Smooth muscle cell (in vitro differentiated cells): ENCODE results near the gene BCL11A. TPM values are rescaled to one million over a fixed set of nuclear protein-coding genes. Genes with fewer than 3 reads are reported as not detected.
A peak's percentile ranks its signal among the peaks of the same experiment; 100 is the strongest.

Experiments used
- DNase-seq: peaks from one replicate; lab custom pipeline; 2025; ENCODE audit not compliant: unreplicated experiment; lab: John Stamatoyannopoulos, UW
- H2AFZ ChIP-seq: fragments of 200-600 bp; sonication (generic); 2 replicates; pipeline ENCODE4 v1.6.0; 2016; ENCODE audit warnings: antibody characterized with exemption, low read depth, mild to moderate bottlenecking
- H3F3A ChIP-seq: fragments of 200-600 bp; sonication (generic); 2 replicates; pipeline ENCODE4 v1.6.0; 2017; ENCODE audit warnings: antibody characterized with exemption, low read depth
- H3K27ac ChIP-seq: fragments of 200-600 bp; sonication (generic); 2 replicates; pipeline ENCODE4 v1.5.1; 2016; ENCODE audit warnings: low read depth, mild to moderate bottlenecking
- H3K27me3 ChIP-seq: fragments of 200-600 bp; sonication (generic); 2 replicates; pipeline ENCODE4 v1.6.1; 2016; ENCODE audit warnings: low read depth, mild to moderate bottlenecking
- H3K36me3 ChIP-seq: fragments of 200-600 bp; sonication (generic); 2 replicates; pipeline ENCODE4 v1.5.1; 2016; ENCODE audit warnings: low read depth
- H3K4me1 ChIP-seq: fragments of 200-600 bp; sonication (generic); 2 replicates; pipeline ENCODE4 v1.5.1; 2016; ENCODE audit warnings: low read depth
- H3K4me2 ChIP-seq: fragments of 200-600 bp; sonication (generic); 2 replicates; pipeline ENCODE4 v1.6.0; 2016; ENCODE audit warnings: mild to moderate bottlenecking
- H3K4me3 ChIP-seq: fragments of 200-600 bp; sonication (generic); 2 replicates; pipeline ENCODE4 v1.5.1; 2016; ENCODE audit warnings: mild to moderate bottlenecking
- H3K79me2 ChIP-seq: fragments of 200-600 bp; sonication (generic); 2 replicates; pipeline ENCODE4 v1.6.0; 2016; ENCODE audit warnings: low read depth, mild to moderate bottlenecking
- H3K9ac ChIP-seq: fragments of 200-600 bp; sonication (generic); 2 replicates; pipeline ENCODE4 v1.6.0; 2016; ENCODE audit warnings: low read depth
- H3K9me3 ChIP-seq: fragments of 200-600 bp; sonication (generic); replicated peaks from 2 replicates; pipeline ENCODE4 v1.5.1; 2016; ENCODE audit warnings: low read depth
- H4K20me1 ChIP-seq: fragments of 200-600 bp; sonication (generic); 2 replicates; pipeline ENCODE4 v1.6.0; 2016; ENCODE audit warnings: low read depth
- CTCF ChIP-seq: fragments of 200-600 bp; sonication (generic); IDR thresholded peaks from 2 replicates; pipeline ENCODE4 v1.5.1; 2017; ENCODE audit warnings: borderline replicate concordance, mild to moderate bottlenecking, antibody characterized with exemption; ENCODE audit not compliant: insufficient read depth, poor library complexity, severe bottlenecking
- WGBS: methylation state at CpG from one replicate; pipeline ENCODE4 v1.1.7; 2016; ENCODE audit warnings: low lambda C conversion rate; 5-methylcytosine and 5-hydroxymethylcytosine counted together
- polyA plus RNA-seq: library from polyadenylated mRNA; unstranded; fragments of >200 nt; fragmentation: Nextera tagmentation; extraction: Ambion mirVana; gene quantifications from 2 replicates; pipeline ENCODE4 v1.2.1, GENCODE V29; 2016
- total RNA-seq: library from RNA; depleted of rRNA; stranded (reverse); fragments of >200 nt; gene quantifications from 2 replicates; pipeline ENCODE4 v1.2.3, GENCODE V29; 2014

Gene BCL11A
- total and polyA plus RNA-seq, 2 experiments from 2014 or later, result 15.8 to 20.0 TPM

DNA sequence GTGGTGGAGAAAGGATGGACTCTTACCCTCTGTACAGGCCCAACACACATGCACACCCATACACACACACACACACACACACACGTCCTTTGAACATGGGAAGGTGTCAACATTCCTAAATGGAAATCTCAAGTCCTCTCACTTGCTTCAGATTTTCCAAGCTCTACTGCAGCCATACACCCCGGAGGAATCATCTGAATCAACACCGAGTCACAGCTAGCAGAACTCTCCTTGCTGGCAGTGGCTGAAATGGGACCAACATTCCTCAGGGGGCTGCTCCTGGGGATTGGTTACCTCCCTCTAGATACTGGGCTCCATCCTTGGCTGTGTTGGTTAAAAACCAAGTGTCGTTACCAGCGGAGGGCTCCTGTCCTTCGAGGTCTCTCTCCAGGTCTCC is 112.7 kb downstream of the BCL11A start:
- H3K27ac ChIP-seq, result no peak overlapping the region

DNA sequence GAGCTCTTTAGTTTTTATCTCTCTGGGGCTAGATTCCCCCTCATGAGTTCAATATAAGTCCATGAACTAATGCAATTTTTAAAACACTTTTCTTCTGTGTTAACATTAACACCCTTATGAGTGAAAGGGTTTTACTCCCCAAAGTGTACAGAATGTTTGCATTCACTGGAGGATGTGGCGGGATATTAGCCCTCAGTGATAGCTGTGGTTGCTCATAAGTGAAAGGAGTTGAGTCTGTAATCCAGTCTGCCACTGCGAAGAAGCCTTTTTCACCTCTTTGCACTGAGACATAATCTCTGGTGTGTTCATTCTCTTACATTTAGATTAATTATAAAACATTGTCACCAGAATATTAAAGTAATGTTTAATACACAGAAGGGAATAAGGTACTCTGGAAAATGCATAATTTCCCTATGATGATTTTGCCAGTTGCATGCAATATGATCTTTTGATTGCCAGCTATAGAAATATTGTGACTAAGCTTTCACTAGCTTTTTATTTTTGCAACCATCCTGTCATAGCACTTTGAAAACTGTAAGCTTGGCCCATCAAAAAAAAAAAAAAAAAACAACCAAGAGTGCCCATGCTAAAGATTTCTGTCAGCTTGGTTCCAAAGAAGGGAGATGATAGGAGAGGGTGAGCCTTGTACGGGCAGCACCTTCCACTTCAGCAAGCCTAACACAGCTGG is 113.2 kb downstream of the BCL11A start:
- Histone ChIP-seq H3K27me3 (no peaks in the 10 kb centered on the region), H4K20me1 (no peaks in the 10 kb centered on the region), H3F3A (peaks cover 3% of the 10 kb centered on the region), H2AFZ (peak overlapping the region; percentile 66), H3K4me3 (no peak overlapping the region), H3K9me3 (no peaks in the 10 kb centered on the region), H3K9ac (no peak overlapping the region), H3K27ac (no peak overlapping the region), H3K4me2 (no peak overlapping the region), H3K79me2 (no peaks in the 10 kb centered on the region), H3K36me3 (no peaks in the 10 kb centered on the region), H3K4me1 (no peaks in the 10 kb centered on the region)
- no peak for DNase-seq
- 82% methylated on average over 3 of the region's 3 CpGs for WGBS
- TF ChIP-seq CTCF, result no peak

More for the DNA sequence above, 112.7 kb downstream of the BCL11A start:
- 71% methylated on average over 6 of the region's 6 CpGs for WGBS
- Histone ChIP-seq H4K20me1 (no peaks in the 10 kb centered on the region), H3F3A (peaks cover 3% of the 10 kb centered on the region), H2AFZ (no peak overlapping the region), H3K4me2 (no peak overlapping the region), H3K4me1 (no peaks in the 10 kb centered on the region), H3K79me2 (no peaks in the 10 kb centered on the region), H3K9me3 (no peaks in the 10 kb centered on the region), H3K36me3 (no peaks in the 10 kb centered on the region), H3K4me3 (no peak overlapping the region), H3K9ac (no peak overlapping the region), H3K27me3 (no peaks in the 10 kb centered on the region)
- DNase-seq, result no peak
- no peak for TF ChIP-seq CTCF

DNA sequence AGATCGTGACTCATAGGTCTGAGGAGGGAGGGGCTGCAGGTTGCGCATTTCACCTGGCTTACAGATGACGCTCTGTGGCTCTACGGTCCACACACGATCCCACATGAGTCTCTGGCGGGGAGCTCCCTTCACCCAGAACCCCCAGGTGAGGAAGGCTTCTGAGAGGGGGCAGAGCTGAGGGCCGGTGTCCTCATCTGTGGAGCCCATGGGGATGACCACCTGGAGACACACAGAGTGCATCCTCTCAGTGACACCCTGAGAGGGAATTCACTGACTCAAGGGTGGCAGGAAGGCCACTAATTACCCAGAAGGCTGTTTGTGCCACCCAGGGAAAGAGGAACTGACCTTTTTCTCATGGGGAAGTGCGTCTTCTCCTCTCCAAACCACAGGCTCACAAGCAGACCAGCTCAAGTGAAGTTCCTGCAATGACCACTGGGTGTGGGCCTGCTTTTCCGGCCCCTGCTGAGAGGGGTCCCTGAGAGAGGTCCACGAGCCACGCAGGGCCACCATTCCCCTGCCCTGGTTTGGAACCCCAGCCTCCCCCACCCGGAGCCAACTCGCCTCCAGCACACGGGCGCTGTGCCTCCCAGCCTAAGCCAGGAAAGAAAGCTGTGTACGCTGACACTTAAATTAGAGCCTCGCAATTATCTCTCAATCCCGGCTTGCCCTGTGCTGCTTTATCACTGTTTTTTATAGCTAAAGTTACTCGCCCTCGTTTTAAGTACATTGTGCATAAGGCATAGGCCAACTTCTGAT is 114.1 kb downstream of the BCL11A start:
- Histone ChIP-seq H3K36me3 (no peaks in the 10 kb centered on the region), H3F3A (peaks cover 6% of the 10 kb centered on the region), H3K79me2 (no peaks in the 10 kb centered on the region), H4K20me1 (no peaks in the 10 kb centered on the region), H3K27me3 (no peaks in the 10 kb centered on the region), H3K9me3 (no peaks in the 10 kb centered on the region), H3K4me3 (no peak overlapping the region), H3K4me2 (peak overlapping the region; percentile 51), H3K27ac (no peak overlapping the region), H2AFZ (peak overlapping the region; percentile 66), H3K4me1 (no peaks in the 10 kb centered on the region), H3K9ac (no peak overlapping the region)
- WGBS, result 47% methylated on average over 20 of the region's 20 CpGs
- DNase-seq, result no peak
- peak; percentile 46 for TF ChIP-seq CTCF
